SIG-M5 (cell line): ENCODE results near the gene LTO1.
"Not testable (repeated sequence)": the region's sequence is repeated elsewhere in the genome, so short reads cannot be mapped to it uniquely, and the experiment has no call there.

Source experiments
- DNase-seq: peaks from one replicate; lab custom pipeline; 2025; lab: John Stamatoyannopoulos, UW

The LTO1 gene

DNA sequence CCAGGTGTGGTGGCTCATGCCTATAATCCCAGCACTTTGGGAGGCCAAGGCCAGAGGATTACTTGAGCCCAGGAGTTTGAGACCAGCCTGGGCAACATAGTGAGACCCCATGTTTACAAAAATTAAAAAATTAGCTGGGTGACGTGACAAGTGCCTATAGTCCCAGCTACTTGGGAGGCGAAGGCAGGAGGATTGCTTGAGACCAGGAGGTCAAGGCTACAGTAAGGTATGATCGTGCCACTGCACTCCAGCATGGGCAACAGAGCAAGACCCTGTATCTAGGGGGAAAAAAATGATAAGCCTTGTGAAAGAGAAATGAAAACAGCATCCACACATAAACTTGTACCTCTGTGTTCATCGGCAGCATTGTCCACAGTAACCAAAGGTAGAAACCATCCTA is 42.3 kb downstream of the LTO1 start:
- DNase-seq, result no peak

DNA sequence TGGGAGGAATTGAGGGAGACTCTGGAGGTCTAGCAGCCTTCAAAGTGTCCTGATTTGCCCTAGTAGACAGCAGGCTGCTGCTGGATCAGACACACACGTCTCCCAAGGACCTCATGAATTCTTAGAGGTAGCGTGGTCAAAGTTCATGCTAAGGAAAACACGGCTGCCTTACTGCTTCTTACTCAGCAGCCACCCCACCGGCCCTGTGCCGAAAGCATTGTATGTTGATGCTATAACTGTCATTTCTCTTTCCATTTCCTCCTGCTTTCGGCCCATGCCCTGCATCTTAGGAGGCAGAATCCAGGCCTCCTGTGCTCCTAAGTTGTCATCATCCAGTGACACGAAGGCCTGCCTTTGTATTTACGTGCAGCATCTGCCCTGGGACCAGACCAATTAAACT is 44.7 kb downstream of the LTO1 start:
- DNase-seq, result no peak

DNA sequence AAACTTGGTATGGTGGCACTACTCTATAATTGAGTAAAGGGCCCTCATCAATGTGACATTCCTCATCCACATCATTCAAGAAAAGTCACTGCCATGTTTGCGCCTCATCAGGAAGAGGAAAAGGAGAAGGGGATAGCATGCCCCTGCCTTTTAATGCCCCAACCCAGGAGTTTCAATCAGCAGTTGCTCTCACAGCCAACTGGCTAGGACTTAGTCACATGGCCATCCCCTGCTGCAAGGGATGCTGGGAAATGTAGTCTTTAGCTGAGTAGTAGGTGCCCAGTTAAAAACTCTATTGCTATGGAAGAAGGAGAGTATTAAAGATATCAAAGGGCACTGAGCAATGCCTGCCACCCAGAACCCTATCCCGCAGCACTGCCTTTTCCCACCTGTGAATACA is 45.1 kb downstream of the LTO1 start:
- DNase-seq, result no peak

DNA sequence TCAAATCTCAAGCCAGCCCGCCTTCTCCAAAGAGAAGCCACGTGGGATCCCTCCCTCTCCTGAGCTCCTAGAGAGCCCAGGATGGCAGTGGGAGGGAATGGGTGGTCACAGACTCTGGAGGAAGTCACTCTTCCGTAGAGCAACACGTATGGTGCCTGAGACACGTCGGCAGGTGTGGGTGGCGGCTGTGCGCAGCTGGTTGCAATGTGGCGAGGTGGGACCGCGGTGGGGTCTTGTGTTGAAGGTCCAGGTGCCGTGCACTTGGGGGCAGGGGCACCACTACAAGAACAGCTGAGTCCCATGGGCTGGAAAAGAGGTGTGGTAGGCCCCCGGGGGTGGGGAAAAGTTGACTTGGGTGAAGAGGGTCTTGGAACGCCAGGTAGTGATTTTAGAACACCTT is 47.6 kb downstream of the LTO1 start:
- DNase-seq, result no peak

DNA sequence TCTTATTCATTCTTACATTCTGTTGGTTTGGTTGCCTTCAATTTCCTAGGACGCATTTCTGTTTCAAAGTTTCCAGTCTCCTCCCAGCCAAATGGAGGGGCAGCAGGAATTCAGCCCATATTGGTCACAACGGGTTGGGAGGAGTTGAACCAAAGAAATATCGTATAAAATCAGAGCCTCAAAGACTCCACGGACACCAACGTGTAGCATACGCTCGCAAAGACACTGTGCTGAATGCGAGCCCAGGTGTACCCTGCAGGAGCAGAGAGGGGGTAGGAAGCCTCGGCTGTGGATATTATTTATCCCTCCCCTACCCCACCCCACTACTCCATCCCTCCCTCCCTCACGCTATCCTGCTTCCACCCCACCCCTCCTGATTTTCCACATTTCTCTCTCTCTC is 49.7 kb downstream of the LTO1 start:
- no peak for DNase-seq

DNA sequence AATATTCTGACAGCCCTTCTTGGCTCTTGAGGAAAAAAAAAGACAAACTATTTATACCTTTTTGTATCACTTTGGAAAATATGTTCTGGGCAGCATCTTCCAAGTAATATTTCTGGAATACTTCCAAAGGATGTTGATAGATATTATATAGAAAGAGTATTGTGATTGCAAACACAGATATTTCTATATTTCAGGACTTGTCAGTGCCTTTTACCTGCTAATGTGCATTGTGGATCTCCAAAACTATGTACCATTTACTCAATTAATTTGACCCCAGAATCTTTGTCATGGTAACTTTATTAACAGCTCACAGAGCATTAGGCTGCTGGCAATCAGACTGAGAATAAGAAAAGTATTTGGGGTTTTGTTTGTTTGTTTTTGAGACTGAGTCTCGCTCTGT is 50.9 kb downstream of the LTO1 start:
- no peak for DNase-seq

DNA sequence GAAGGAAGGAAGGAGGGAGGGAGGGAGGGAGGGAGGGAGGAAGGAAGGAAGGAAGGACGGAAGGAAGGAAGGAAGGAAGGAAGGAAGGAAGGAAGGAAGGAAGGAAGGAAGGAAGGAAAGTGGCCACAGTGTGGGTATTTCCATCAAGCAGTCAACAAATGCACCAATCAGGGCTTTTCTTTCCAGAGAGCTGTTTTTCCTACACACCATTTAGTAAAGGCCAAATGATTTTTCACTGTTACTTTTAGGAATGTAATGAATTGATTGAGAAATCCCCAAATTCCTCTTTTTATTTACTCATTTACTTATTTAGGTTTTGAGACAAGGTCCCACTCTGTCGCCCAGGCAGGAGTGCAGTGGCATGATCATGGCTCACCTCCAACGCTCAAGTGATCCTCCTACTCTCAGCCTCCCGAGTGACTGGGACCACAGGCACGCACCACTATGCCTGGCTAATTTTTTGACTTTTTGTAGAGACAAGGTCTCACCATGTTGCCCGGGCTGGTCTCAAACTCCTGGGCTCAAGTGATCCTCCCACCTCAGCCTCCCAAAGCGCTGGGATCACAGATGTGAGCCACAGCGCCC is 53.0 kb downstream of the LTO1 start:
- not testable (repeated sequence) for DNase-seq

DNA sequence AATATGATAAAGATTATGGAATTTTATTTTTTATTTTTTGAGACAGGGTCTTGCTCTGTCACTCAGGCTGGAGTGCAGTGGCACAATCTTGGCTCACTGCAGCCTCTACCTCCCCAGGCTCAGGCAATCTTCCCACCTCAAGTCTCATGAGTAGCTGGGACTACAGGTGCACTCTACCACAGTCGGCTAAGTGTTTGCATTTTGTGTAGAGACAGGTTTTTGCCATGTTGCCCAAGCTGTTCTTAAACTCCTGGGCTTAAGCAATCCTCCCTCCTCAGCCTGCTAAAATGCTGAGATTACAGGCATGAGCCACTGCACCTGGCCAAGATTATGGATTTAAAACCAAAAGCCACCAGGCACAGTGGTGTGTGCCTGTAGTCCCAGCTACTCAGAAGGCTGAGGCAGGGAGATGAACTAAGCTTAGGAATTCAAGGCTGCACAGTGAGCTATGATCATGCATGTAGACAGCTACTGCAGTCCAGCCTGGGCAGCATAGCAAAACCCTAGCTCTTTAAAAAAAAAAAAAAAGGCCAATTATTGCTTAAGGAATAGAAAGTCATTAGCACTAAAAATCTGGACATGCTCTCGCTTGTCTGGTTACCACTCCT is 54.4 kb downstream of the LTO1 start:
- no peak for DNase-seq

DNA sequence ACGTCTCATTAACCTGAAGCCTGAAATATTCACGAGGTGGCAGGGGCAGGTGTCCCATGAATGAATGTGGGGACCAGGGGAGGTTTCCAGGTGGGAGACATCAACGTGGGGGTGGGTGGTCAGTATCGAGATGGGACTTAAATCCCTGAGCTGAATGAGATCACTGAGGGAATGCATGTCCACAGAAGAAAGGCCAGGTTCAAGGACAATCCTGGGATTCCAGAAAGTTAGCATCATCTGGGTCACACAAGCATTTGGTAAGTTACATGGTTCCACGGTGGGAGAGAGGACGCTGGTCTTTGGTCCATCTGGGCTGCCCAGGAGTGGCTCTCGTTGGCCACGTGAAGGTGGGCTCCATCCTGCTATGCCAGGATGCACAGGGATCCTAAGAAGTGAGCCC is 56.9 kb downstream of the LTO1 start:
- DNase-seq, result no peak

DNA sequence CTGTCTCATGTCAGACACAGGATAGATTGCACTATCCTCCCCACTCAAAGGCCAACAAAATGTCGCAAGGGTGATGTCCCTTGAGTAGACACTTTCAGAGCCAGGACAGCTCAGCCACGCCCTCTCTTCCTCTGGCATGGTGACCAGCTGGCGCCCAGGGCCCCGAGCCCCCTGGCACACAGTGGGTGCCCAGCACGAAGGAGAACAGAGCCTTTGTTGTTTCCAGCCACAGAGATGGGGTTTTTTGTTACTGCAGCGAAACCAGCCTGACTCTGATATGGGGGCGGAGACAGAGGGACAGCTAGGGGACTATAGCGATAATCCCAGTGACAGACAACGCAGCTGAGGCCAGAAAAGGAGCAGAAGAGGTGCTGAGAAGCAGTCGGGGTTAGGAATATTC is 57.5 kb downstream of the LTO1 start:
- no peak for DNase-seq

DNA sequence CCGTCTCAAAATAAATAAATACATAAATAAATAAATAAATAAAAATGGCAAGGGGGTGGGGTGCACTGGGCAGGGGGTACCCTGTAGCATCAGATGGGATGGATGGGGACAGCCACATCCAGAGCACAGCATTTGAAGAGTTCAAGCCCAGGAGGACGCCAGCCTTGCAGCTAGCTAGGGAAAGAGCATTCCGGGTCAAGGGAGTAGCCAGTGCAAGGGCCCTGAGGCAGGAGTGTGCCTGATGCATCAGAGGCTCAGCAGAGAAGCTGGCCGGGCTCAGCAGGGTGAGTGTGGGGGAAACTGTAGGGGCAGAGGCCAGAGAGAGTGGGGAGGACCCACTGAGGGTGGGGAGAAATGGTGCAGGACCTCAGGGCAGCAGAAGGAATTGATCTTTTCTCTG is 57.9 kb downstream of the LTO1 start:
- no peak for DNase-seq
